ENCODE measurements around the gene OR9Q1.

- TF ChIP-seq, protein P1, sequence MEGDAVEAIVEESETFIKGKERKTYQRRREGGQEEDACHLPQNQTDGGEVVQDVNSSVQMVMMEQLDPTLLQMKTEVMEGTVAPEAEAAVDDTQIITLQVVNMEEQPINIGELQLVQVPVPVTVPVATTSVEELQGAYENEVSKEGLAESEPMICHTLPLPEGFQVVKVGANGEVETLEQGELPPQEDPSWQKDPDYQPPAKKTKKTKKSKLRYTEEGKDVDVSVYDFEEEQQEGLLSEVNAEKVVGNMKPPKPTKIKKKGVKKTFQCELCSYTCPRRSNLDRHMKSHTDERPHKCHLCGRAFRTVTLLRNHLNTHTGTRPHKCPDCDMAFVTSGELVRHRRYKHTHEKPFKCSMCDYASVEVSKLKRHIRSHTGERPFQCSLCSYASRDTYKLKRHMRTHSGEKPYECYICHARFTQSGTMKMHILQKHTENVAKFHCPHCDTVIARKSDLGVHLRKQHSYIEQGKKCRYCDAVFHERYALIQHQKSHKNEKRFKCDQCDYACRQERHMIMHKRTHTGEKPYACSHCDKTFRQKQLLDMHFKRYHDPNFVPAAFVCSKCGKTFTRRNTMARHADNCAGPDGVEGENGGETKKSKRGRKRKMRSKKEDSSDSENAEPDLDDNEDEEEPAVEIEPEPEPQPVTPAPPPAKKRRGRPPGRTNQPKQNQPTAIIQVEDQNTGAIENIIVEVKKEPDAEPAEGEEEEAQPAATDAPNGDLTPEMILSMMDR (IDR thresholded peaks at IDR 0.05), result no peak
- no peak for TF ChIP-seq POLR2A (IDR thresholded peaks at IDR 0.05)
- TF ChIP-seq POLR2AphosphoS5 (IDR thresholded peaks at IDR 0.05), result no peak
Observed at GRCh38 chr11:58059007-58059350, 35.3 kb downstream of the OR9Q1 start.

All from transverse colon (tissue), 4 donors.